NCI-H146 treated with DMSO at 0.1 percent for 48 hours (cell line): ENCODE results near the gene ADGRA1.

Experiments
- DNase-seq: peaks from one replicate; lab custom pipeline; 2025; ENCODE audit not compliant: unreplicated experiment; lab: John Stamatoyannopoulos, UW

Gene ADGRA1

DNA sequence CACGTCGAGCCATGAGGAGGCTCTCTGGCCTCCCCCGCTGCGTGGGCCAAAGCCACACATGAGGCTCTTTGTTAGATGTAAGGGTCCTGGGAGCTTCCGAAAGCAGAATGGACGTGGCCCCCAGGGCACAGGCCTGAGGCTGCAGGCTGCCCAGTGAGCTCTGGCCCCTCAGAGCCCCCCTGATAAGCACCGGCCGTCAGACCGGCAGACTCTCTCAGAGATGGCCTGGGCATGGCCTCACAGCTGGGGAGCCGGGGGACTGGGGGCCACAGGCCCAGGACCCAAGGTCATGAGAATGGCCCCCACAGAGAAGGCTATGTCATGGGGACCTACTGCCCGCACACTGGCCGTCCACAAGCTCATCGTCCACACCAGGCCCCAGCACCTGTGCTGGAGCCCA is 31.7 kb upstream of the ADGRA1 start:
- no peak for DNase-seq

DNA sequence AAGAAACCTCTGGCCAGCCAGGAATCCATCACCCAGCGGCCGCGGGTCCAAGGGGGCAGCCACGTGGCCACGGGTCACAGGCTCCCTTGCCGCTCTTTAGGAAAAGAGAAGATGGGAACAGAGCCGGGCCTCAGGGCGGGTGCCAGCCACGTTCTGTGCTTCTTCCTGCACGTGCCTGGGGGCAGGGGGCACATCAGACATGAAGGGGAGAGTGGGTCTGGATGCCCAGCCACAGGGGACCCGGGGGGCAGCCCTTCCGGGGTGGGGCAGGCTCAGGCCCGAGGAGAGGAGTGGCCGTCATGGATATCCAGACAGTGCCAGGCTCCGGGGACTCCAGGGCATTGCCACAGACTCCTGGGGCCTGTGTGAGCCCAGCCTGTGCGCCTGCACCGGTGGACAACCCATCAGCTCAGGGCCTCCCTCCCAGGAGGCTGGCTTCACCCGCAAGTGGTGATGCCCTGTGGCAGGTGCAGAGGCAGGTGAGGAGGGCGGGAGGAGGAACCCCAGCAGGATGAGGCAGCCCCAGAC is 31.0 kb upstream of the ADGRA1 start:
- no peak for DNase-seq

DNA sequence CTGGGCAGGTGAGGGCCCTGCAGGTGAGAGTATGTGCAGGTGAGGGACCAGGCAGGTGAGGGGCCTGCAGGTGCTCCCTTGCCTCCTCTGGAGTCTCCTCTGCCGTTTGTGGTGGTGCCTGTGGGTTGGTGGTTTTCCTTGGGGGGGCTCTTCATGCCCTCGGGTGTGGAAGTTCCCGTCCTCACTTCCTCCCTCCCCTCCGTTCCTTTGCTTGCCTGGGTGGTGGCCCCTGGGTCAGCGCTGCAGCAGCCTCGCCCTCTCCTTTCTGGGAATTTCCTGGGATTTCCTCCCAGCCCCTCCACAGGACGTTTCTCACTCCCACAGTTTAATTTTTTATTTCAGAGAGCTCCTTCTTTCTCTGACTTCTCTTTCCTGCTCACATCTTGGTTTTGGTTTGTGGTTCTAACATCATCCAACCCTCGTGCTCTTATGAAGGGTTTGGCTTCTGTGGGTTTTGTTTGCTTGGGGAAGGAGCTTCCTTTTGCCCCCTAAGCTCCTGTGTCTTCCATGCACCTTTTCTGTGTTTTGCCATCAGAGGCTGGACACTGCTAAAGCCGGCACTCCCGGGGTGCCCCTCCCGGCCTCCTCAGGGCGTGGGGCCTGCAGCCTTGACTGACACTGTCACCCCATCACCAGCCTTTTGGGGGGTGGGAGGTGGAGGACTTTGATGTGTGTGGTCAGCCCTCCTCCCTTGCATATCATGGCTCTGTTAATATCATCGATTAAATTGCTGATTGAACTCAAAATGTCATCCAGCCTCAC is 29.2 kb upstream of the ADGRA1 start:
- DNase-seq = no peak

DNA sequence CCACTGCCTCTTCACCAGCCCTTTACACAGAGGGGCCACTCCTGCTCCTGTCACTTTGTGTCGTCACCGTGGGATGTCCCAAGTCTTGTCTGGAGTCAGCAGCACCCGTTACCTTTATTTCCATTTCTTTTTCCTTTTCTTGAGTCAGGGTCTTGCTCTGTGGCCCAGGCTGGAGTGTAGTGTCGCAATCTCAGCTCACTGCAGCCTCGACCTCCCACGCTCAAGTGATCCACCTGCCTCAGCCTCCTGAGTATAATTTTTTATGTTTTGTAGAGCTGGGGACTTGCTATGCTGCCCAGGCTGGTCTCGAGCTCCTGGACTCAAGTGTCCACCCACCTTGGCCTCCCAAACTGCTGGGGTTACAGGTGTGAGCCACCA is 28.6 kb upstream of the ADGRA1 start:
- no peak for DNase-seq

DNA sequence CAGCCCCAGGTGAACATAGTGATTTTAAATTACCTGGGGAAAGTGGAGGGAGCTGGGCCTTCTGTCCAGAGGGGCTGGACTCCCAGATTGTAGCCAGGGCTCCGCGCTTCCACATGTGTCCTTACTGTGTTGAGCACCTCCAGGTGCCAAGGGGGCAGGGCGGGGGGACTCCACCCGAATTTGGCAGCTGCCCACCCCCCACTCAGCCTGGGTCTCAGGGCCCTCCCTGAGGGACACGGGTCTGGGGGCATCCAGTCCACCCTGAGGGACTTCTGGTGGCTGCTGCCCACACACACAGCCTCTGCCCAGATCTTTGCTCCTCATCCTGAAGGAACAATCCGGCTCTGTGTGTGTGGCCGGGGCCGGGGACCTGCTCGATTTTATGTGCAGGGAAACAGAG is 28.2 kb upstream of the ADGRA1 start:
- no peak for DNase-seq

DNA sequence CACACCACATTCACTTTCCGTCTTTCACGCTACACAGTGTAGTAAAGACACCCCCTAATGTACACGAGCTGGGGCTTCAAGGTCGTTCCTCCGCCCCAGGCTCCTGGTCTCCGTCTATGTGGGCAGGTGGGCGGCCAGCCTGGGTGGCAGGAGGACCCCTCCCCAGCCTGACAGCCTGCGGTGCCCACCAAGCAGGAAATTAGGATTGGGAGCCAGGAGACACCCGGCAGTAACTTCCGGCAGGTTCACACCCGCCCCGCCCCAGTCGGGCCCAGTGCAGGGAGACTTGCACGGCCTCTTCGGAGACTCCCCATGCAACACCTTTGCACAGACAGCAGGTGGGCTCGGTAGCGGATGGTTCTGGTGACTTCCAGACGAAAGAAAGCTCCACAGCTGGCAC is 27.7 kb upstream of the ADGRA1 start:
- DNase-seq = no peak

DNA sequence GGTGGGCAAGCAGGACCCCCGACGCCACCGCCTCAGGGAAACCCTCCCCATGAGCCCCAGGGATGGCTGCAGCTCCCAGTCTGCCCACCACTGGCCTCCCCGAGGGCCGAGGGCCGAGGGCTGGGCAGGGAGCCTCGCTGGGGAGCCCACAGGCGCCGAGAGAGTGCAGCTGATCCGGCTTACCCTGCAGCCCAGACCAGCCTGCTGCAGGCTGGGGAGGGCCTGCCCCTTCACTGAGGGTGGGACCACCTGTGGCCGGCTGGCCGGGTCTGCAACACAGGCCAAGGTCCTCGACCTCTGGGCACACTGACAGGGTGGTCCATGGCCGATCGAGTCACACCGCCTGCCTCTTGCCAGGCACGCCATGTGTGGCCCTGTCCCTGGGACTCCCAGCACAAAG is 27.3 kb upstream of the ADGRA1 start:
- no peak for DNase-seq

DNA sequence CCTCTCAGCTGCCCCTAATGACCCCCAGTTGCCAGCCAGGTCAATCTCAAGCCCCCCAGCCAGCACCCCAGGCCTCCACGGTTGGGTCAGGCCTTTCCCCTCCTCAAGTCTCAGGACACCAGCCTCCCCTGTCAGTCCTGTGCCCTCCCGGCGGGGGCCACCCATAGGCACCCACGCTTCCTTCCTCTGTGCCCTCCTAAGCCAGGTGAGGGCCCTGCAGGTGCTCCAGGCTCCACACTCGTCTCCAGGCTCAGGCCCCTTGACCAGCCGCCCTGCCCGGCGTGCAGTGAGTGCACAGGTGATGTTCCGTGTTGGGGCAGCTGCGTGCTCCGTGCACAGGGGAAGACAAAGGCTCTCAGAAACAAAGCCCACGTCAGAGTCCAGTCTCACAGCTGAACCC is 26.8 kb upstream of the ADGRA1 start:
- DNase-seq = no peak

DNA sequence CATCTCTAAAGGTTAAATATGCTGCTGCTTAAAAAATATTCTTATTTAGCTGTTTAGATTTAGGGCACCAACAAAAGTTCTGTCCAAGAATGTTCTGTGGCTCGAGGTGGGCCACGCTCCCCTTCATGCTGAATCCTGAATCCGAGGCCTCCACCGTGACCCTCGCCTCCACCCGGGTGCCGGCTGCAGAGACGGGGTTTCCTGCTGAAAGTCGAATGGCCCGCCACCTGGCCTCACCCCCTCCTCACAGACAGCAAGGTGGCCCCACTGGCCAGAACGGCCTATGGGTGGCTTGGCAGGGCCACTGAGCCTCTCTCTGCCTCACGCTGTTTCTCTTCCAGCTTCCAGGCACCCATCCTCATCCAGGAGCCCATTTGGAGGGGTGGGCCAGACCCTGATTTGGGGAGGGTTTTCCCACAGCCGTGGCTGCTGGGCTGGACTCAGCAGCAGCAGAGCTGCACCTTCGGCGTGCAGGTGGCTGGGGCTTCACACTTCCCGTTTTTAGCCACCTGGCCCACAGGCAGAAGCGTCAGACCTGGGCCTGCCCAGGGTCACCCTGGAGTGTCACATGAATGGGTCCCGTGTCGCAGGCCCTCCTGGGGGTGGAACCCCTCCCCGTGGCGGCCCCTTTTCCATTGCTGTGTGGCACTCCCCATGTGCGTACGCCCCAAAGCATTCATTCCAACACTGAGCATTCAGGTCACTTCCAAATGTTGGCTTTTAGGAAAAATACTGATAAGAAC is 26.3 kb upstream of the ADGRA1 start:
- no peak for DNase-seq

DNA sequence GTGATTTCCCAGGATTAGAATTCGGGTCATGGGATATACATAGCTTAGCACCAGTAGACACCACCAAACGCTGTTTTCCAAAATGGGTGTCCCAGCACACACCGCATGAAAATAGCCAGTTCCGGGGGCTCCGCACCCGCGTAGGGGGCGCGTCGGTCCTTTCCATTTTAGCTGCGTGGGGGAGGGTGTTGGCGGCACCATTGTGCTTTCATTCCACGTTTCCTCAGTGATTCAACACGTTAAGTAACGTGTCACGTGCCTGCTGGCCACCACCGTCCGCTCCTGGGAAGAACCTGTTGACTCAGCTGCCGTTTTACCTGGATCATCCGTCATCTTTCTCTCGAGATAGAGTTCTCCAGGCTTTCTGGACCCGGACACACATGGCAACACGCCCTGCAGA is 25.6 kb upstream of the ADGRA1 start:
- DNase-seq = no peak

DNA sequence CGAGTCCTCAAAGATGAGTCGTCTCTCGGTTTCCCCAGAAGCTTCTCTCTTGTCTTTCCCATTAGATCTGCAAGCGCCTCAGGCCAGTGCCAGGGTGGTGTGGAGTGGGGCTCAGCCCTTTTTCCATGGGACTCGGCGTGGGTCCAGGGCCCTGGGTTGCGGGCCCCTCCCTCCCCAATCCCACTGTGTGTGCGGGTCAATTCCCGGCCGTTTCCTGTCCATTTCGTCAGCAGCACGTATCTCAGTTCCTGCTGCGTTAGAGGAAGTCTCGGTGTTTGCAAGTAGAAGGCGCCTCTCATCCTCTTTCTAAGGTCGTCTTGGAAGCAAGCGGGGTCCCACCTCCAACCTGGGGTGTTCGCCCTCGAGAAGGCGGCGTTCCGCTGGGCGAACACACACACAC is 25.1 kb upstream of the ADGRA1 start:
- DNase-seq = no peak

DNA sequence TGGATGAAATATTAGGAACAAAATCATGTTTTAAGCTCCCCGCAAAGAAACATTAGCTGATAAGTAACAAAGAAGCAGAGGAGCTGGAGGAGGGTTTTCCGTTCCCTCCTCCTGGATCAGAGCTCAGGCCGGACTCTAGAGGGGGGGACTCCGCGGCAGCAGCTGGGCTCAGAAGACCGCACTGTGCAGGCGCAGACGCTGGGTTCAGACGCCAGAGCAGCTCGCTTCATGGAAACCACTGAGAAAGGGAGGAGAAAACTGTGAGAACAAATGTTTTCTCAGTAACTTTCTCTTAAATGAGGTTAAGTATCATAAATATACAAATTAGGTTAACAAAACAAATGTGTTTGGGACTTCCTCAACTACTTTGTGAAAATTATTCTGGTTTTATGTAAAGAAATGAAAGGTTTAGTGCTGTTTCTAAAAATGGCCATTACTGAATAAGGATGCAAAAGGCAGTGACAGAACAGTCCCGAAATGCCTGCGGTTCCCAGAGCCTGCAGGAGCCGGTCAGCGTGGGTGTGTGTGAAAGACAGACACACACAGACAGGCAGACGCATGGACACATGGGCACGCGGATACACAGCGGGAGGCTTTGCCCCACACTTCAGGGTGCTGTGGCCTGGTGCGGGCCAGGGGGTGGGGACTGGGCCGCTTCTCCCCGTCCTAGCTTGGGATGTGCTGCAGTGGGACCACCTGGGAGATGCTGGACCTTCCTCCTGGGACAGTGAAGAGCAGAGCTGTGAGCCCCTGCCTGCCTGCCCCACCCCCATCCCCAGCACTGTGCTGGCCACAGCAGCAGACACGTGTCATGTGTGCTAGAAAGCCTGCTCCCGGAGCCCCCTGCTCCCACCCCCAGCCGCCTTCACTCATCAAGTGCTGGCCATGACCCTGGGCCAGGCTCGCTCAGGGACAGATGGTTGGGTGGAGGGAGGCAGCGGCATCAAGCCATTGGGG is 20.3 kb upstream of the ADGRA1 start:
- DNase-seq = no peak

DNA sequence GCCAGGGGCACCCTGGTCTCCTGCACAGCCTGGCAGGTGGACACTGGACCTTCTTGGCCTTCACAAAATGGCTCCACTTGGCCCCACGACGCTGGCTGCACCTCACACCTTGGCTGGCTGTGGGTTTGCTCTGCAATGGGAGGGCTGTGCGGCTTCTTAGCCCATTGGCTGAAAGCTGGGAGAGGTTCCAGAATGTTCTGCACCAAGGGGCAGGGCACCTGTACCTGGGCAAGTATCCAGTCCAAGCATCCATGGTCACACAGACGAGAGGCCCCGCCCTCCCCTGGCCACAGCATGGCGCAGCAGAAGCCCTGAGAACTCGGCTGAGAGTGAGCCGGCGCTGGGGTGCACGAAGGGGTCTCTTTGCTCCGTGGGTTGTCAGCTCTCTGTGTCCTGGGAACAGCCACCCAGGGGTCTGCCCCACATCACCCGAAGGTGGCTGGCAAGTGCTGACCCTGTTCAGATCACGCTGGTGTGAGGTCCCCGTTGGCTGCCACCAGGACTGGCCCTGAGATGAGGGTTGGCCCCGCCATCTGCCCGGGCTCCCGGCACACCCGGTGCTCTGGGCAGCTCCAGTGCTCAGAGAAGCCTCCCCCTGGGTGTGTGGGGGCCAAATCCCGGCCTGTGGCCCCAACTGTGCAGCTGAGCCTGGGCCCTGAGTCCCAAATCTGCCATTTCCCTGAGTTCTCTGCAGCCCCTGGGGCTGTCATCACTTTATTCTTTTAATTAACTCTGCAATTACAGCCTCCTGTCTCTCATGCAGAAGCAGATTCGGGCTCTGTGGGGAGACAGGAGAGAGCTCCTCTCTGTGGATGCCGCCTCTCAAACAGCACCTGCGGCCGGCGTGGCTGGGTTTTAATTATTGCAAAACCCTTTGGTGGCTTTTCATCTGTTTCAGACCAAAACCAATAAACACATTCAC is 19.4 kb upstream of the ADGRA1 start:
- DNase-seq = no peak

DNA sequence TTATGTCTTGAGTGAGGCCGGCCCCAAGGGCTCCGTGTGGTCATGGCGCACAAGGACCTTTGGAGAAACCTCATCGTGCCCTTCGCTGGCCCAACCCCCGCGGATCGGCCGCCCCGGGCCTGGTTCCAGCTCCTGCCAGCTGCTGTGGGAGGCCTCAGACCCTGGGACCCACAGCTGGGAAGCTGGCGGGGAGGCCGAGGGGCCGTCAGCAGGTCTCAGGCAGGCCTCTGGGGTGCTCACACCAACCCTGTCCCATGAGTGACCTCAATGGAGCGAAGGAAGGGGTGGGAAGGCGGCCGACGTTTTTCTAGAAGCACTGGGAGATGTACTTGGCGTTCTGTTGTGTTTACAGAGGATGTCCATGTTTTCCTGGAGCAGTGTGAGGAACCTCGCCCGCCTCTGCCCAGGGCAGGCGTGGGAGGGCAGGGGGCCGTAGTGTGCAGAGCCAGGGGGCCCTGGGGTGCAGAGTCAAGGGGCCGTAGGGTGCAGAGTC is 18.6 kb upstream of the ADGRA1 start:
- DNase-seq = no peak

DNA sequence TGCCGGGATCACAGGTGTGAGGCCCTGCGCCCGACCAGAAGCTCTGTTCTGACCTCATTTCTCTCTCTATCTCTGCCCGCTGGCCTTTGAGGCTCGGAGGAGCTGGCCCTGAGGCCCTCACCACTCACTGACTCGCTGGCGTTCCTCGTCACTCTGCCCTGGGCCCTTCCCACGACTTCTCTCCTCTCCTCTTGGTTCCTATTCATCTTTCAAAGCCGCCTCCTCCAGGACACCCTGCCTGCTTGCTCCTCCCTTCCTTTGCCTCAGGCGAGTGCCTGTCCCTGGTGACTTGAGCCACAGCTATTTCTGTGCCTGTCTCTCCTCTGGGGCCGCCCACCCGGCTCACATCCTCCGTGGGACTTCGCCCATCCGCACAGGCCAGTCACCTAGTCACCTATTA is 17.3 kb upstream of the ADGRA1 start:
- DNase-seq = no peak

DNA sequence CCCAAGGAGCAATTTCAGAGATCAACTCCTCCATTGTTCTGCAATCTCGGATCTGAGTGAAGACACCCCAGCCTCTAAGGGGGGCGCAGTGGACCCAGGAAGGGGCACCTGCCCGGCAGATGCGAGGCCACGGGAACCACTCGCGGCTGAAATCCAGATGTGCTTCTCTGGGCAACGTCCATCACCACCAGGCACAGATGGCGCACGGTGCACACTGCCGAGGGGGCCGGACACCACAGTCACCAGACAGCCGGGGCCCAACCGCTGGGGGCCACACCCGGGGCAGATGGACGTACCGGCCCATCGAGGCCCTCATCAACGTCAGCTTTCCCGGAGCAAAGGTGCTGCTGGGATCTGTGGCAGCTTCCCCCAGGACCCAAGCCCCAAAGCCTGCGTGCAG is 16.9 kb upstream of the ADGRA1 start:
- DNase-seq = no peak

DNA sequence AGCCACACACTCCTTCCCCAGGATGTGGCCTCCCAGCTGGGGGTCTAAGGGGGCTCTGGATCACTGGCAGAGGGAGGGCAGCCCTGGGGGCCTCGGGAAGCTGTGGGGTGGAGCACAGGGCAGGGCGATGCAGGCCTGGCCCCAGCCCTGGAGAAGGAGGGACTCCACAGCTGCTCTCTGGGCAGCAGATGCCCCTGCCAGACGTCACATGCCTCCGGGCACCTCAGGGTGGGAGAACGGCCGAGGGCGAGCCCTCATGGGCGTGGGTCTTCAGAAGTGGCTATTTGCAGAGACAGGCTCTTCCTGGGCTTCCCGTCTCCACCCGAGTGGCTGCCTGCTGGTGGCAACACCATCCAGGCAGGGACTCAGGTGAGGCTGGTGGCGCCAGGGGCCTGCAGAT is 16.0 kb upstream of the ADGRA1 start:
- DNase-seq = no peak

DNA sequence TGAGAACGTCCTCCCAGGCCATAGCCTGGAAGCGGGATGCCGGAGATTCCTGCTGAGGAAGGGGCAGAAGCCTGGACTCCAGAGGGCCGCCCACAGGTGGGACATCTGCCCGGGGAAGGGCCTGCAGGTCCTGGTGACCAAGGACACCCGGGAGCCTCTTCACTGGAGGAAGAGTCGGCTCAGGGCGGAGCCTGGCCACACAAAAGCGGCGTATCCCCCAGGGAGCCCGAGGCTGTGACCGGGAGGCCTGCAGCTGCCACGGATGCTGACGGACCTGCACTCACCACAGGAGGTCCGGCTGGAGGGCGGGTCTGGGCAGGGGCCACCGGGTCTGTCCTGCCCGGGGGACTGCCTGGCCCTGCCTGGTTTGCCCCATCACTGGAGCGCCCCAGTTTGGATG is 15.5 kb upstream of the ADGRA1 start:
- DNase-seq = no peak

DNA sequence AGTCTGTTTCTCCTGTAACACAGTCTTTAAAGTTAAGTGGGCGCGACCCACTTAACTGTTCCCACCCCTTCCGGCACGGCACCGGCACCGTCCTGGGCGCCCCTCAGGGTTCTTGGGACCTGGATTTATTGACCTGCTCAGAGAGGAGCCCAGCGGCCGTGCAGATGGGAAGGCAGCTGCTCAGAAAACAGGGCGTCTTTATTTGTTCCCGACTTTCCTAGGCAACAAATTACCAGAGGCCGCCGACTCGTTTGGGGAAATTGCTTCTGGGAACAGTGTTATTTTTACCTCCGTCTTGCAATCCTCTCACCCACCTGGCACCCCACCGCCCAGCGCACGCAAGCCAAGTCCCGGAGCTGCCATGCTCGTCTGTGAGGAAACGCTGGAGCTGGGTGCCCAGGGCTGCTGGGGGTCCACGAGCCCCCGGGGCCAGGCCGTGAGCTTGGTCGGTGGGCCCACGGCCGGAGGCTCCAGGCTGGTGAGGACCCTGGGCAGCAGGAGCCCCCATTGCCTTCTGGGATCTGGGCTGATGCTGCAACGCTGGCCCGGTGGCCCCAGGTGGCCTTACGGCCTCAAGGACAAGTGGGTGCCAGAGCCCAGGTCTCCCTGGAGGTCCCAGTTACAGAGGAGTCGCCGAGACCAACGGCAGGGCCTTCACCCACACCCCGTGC is 14.9 kb upstream of the ADGRA1 start:
- no peak for DNase-seq
